22Rv1 (cell line): ENCODE data around the gene KIF2C.

Experiments
- H3K27ac ChIP-seq: fragments of 450-650 bp; 2 replicates; pipeline ENCODE4 v1.5.1; 2017
- ZFX ChIP-seq: fragments of 450-650 bp; IDR thresholded peaks from 2 replicates; pipeline ENCODE4 v1.6.1; 2017; ENCODE audit warnings: antibody characterized with exemption, borderline replicate concordance
- TF ChIP-seq, protein P1 (sequence below): fragments of 450-650 bp; IDR thresholded peaks from 2 replicates; pipeline ENCODE4 v1.5.1; 2017; ENCODE audit warnings: mild to moderate bottlenecking

Gene KIF2C

DNA sequence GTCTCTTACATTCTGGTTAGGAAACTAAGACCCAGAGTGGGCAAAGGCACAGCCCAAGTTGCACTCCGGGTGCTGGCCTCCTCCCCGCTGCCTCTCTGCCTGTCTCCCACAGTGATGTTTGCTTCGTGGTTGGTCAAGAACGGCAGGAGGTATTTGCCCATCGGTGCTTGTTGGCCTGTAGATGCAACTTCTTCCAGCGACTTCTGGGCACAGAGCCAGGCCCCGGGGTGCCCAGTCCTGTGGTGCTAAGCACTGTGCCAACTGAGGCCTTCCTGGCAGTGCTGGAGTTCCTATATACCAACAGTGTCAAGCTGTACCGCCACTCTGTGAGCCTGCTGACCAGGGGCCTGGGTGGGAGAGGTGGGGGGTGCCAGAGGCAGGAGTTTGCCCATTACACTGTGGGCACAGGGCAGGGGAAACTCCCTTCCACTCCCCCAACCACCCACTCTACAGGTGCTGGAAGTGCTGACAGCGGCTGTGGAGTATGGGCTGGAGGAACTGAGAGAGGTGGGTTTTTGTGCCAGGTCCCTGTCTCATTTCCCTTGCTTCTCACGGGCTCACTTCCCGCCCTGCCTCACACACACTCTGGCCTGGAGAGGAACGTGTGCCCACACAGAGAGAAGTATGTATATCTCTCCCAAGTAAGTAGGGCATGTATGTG is 70.6 kb downstream of the KIF2C start:
- H3K27ac ChIP-seq, result peak overlapping the region; percentile 94

DNA sequence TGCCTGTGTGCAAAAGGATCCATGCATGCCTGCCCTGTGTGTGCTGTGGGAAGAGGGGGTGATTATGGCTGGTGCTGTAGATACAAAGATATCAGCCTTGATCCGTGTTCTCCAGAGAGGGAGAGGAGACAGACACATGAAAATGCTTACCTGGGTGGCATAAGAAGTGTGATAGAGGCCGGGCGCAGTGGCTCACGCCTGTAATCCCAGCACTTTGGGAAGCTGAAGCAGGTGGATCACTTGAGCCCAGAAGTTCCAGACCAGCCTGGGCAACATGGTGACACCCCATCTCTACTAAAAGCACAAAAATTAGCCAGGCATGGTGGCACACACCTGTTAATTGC is 71.1 kb downstream of the KIF2C start:
- peak overlapping the region; percentile 94 for H3K27ac ChIP-seq

More for the DNA sequence above, 70.6 kb downstream of the KIF2C start:
- TF ChIP-seq, protein P1, sequence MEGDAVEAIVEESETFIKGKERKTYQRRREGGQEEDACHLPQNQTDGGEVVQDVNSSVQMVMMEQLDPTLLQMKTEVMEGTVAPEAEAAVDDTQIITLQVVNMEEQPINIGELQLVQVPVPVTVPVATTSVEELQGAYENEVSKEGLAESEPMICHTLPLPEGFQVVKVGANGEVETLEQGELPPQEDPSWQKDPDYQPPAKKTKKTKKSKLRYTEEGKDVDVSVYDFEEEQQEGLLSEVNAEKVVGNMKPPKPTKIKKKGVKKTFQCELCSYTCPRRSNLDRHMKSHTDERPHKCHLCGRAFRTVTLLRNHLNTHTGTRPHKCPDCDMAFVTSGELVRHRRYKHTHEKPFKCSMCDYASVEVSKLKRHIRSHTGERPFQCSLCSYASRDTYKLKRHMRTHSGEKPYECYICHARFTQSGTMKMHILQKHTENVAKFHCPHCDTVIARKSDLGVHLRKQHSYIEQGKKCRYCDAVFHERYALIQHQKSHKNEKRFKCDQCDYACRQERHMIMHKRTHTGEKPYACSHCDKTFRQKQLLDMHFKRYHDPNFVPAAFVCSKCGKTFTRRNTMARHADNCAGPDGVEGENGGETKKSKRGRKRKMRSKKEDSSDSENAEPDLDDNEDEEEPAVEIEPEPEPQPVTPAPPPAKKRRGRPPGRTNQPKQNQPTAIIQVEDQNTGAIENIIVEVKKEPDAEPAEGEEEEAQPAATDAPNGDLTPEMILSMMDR, result no peak
- TF ChIP-seq ZFX, result no peak

DNA sequence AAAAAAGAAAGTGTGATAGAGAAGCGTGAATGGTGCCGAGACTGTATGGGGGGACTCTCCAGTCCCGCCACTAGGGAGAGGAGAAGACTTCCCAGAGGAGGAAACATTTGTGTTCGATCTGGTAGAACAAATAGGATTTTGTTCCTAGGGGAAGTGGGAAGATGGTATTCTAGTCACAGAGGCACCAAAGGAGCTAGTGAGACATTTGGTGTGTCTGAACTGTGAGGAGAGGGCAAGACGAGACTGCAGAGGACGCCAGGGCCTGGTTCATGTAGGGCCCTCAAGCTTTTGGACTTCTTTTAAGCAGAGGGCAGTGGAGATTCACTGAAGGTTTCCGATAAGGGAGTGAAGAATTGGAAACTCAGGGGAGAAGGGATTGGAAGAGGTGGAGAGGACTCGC is 71.6 kb downstream of the KIF2C start:
- TF ChIP-seq, protein P1, result no peak
- TF ChIP-seq ZFX, result no peak
- peak overlapping the region; percentile 94 for H3K27ac ChIP-seq

DNA sequence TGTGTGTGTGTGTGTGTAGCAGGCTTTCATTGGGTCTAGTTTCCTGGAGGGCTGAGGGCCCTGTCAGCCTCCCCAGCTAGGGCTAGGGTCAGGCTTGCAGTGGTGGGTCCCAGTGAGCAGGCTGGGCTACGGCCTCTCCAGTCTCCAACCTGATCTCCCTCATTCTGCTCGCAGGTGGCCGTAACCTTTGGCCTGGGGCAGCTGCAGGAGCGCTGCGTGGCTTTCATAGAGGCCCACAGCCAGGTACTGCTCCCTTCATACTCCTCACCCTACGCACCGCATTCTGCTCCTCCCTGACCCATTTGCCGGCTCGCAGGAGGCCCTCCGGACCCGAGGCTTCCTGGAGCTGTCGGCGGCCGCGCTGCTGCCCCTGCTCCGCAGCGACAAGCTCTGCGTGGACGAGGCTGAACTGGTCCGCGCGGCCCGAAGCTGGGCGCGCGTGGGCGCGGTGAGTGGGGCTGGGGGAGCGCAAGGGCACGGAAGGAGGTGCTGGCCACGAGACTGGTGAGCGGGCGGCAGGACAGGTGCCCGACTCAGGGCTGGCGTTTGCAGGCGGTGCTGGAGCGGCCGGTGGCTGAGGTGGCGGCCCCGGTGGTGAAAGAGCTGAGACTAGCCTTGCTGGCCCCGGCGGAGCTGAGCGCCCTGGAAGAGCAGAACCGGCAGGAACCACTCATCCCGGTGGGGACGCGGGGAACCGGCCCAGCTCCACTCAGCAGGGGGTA is 73.3 kb downstream of the KIF2C start:
- H3K27ac ChIP-seq, result peak overlapping the region; percentile 90
- TF ChIP-seq, protein P1, result no peak
- no peak for TF ChIP-seq ZFX

DNA sequence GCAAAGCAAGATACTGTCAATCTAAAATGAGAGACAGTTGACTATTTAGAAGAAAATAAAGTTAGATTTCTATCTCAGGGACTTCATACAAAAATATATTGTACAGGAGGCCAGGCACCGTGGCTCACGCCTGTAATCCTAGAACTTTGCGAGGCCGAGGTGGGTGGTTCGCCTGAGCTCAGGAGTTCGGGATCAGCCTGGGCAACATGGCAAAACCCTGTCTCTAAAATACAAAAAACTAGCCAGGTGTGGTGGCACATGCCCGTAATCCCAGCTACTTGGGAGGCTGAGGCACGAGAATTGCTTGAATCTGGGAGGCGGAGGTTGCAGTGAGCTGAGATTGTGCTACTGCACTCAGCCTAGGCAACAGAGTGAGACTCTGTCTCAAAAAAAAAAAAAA is 76.3 kb downstream of the KIF2C start:
- H3K27ac ChIP-seq, result peak overlapping the region; percentile 90

DNA sequence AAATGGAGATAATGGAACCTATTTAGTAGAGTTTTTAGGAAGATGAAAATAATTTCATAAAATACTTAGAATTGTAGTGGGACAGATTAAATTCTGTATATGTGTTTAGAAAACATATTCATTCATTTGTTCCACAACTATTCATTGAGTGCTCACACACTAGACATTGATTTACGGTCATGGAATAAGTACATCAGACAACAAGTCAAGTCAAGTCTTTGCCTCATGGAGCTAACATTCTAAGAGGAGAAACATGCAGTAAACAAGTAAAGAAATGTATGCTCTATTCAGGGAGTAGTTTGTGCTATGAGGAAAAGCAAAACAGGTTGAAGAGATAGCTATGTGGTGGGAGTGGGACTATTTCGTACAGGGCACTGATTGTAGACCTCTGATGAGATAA is 77.7 kb downstream of the KIF2C start:
- TF ChIP-seq ZFX, result no peak
- TF ChIP-seq, protein P1, result no peak
- H3K27ac ChIP-seq, result peak overlapping the region; percentile 15
